Kidney tubule cell (primary cell): ENCODE results near the gene MLXIPL.

ENCODE experiments used
- DNase-seq: peaks from one replicate; pipeline ENCODE4 v3.0.0-alpha.2; 2018; ENCODE audit warnings: low spot score

The MLXIPL gene

DNA sequence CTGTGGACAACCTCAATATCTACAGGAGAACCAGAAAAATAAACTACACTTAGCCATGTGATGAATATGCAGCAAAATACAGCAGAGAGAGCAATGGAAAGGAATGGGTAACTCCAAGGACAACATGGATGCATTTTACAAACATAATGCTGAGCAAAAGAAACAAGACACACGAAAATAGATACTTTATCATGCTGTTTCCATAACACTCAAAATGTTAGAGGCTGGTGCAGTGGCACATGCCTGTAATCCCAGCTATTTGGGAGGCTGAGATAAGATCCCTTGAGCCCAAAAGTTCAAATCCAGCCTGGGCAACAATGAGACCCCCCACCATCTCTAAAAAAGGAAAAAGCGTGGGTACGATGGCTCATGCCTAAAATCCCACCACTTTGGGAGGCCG, 75.1 kb downstream of the MLXIPL start:
- no peak for DNase-seq

DNA sequence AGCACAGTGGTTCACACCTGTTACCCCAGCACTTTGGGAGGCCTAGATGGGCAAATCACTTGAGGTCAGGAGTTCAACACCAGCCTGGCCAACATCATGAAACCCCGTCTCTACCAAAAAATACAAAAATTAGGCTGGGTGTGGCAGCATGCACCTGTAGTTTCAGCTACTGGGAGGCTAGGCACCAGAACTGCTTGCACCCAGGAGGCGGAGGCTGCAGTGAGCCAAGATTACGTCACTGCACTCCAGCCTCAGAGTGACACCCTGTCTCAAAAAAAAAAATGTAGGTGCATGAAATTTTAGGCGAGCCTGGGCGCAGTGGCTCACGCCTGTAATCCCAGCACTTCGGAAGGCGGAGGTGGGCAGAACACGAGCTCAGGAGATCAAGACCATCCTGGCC, 76.5 kb downstream of the MLXIPL start:
- DNase-seq, result no peak

DNA sequence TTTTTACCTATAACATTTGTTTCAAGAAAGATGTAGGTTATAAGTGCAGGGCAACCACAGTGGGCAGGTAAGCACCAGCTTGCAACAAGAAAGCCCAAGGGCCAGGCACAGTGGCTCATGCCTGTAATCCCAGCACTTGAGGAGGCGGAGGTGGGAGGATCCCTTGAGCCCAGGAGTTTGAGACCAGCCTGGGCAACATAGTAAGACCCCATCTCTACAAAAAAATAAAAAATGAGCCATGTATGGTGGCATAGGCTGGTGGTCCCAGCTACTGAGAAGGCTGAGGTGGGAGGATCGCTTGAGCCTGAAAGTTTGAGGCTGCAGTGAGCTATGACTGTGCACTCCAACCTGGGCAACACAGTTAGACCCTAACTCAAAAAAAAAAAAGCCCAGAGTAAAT, 79.6 kb downstream of the MLXIPL start:
- DNase-seq, result no peak
